ENCODE measurements around the gene ODF4. TPM values are rescaled to one million over a fixed set of nuclear protein-coding genes. Genes with fewer than 3 reads are reported as not detected.

Gene ODF4
- total and polyA plus RNA-seq, 2 of the 4 experiments (the other 2 are of a cell fraction), result not detected

DNA sequence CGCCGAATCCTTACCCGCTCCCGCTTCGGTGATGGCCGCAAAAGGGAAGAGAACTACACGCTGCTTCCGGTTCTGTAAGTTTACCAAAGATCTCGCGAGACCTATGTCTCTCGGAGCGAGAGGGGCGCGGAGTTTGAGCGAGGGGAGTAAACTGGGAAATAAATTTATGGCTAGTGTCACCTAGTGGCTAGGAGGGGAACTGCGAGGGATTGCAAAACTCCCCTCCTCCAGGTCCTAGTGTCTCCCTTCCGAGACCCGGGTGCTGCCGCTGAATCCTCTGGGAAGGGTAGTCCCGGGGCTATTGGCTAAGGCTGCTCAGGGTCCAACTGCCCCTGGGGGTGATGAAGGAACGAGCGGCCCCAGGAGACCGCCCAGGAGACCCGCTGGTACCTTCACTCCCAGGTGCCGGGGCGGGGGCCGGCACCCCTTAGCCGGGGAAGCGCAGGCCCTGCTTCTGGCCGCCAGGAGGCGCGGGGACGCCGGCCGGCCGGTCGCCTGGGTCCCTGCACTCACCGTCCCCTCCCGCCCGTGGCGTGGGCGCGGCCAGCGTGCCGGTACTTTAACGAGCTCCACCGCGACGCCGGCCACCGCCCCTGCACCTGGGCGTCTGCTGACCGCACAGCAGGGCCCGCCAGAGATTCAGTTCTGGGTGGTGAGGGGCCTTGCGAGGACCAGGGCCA is 43.6 kb downstream of the ODF4 start, which contains the start of gene RPL26 (continued):
- TF ChIP-seq CHD1 (IDR thresholded peaks at IDR 0.05; ENCODE audit: low read depth, low read length) (no peak), BHLHE40 (IDR thresholded peaks at IDR 0.05; ENCODE audit: low read depth, low read length) (no peak)

DNA sequence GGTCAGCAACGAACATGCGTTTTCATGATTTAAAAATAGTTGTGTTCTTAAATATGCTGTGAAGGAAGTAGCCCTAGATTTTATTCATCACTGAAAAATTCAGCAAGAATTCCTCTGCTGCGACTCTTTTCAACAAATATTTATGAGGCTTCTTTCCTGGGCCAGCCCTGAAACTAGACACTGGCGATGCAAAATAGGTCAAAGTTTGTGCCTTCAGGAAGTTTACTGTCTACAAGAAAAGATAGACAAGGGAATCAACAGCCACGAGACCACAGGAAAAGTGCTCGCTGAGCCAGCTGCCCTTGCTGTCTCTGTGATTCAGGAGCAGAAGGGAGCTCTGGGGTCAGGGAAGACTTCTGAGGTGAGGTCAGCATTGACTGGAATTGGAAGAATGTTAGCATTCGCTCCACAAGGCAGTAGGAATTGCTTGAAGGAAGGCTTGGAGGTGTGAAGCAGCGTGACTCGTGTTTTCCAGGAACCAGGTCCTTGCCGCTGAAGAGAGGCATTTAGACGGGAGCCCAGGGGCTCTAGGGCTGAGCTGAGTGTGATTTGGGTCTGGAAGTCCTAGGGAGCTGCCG is 45.2 kb downstream of the ODF4 start:
- H3K14ac ChIP-seq (replicated peaks; ENCODE audit: low read depth, low read length), result peak overlapping the region; percentile 95
- BruUV-seq (replicated peaks), result no TSS peak
- H3K4me2 ChIP-seq (ENCODE audit: low read depth, low read length), result peak overlapping the region; percentile 34
- H3K18ac ChIP-seq (ENCODE audit: low read depth, low read length), result peak overlapping the region; percentile 7
- peak overlapping the region; percentile 45 for H2AK9ac ChIP-seq (replicated peaks; ENCODE audit: low read depth, low read length, poor library complexity)
- WGBS, 2 experiments (ENCODE audit: extremely low coverage in 2 of 2, insufficient read length in 1 of 2), result no CpG with 5 or more reads among the region's 12 CpGs
- in situ Hi-C loops (cut with MboI; ENCODE audit: low sequenced_read_pairs) (no loop called here), intact Hi-C loops (cut with micrococcal nuclease) (loop anchor here (10.0 kb wide), 1 partner anchor 240 kb away; no protein-coding TSS in a partner anchor), dilution Hi-C loops (cut with HindIII; ENCODE audit: low sequenced_read_pairs, unreplicated experiment) (no loop called here)
- H3K23ac ChIP-seq (ENCODE audit: low read depth, low read length), result peak overlapping the region; percentile 97
- H2BK15ac ChIP-seq (ENCODE audit: low read depth, low read length), result peak overlapping the region; percentile 75; the same call in 2 of the 3 replicates
- peak overlapping the region; percentile 2; the same call in 1 of the 2 replicates for H4K5ac ChIP-seq (ENCODE audit: low read depth, low read length)
- DNase-seq (peak; percentile 93), ATAC-seq (ENCODE audit: low read depth) (peak; percentile 48)
- peak overlapping the region; percentile 98 for H2BK120ac ChIP-seq (ENCODE audit: low read depth, low read length)
- H3K27ac ChIP-seq (ENCODE audit: insufficient read depth, low read length), result peak overlapping the region; percentile 89
- H3K4me3 ChIP-seq (ENCODE audit: insufficient read depth, low read depth, low read length), result no peak overlapping the region
- peaks cover 4% of the 10 kb centered on the region for H3K9me1 ChIP-seq (ENCODE audit: insufficient read depth, low read length)
- H3K79me1 ChIP-seq (ENCODE audit: low read depth in 1 of 2, low read length in 2 of 2), result peaks cover 2 to 29% of the 10 kb centered on the region in 2 experiments; a peak in 3 of 4 replicates
- H3K9ac ChIP-seq (ENCODE audit: low read depth, low read length), result peak overlapping the region; percentile 13
- peak overlapping the region; percentile 38 to 86 for H4K8ac ChIP-seq (ENCODE audit: low read depth in 2 of 2, low read length in 2 of 2)
- peaks cover 14% of the 10 kb centered on the region for H3K4me1 ChIP-seq (ENCODE audit: control insufficient read depth, insufficient read depth, low read length)
- H2AFZ ChIP-seq (replicated peaks; ENCODE audit: low read length, poor library complexity), result peak overlapping the region; percentile 73
- no peaks in the 10 kb centered on the region for H3K9me3 ChIP-seq (ENCODE audit: control insufficient read depth, insufficient read depth, low read length)
- peaks cover 13% of the 10 kb centered on the region for H3K36me3 ChIP-seq (ENCODE audit: control insufficient read depth, insufficient read depth, low read length)
- H3K27me3 ChIP-seq (ENCODE audit: control insufficient read depth, insufficient read depth, low read length), result no peaks in the 10 kb centered on the region
- H4K91ac ChIP-seq (ENCODE audit: insufficient read depth, low read depth, low read length), result peak overlapping the region; percentile 97
- H2AK5ac ChIP-seq (ENCODE audit: low read depth, low read length), result peak overlapping the region; percentile 88
- H2BK5ac ChIP-seq (ENCODE audit: low read depth, low read length, poor library complexity, severe bottlenecking), result peak overlapping the region; percentile 90
- peaks cover 34% of the 10 kb centered on the region; the same call in 1 of the 2 replicates for H4K20me1 ChIP-seq (ENCODE audit: insufficient read depth, low read length)
- ChIA-PET POLR2A (ENCODE audit: unreplicated experiment) (no interaction called here), CTCF (interaction anchor here (0.7 kb wide), 1 partner anchor 69 kb away, joined by 3 read pairs; no protein-coding TSS in a partner anchor)
- H3K4ac ChIP-seq (ENCODE audit: low read depth, low read length), result peak overlapping the region; percentile 96
- H2BK20ac ChIP-seq (ENCODE audit: low read depth, low read length), result peak overlapping the region; percentile 86
- peak overlapping the region; percentile 88; the same call in 1 of the 2 replicates for H3K56ac ChIP-seq (ENCODE audit: extremely low read depth, insufficient read depth, low read length)
- peak; percentile 83 for TF ChIP-seq BHLHE40 (IDR thresholded peaks at IDR 0.05; ENCODE audit: low read depth, low read length)
- TF ChIP-seq, protein P1, sequence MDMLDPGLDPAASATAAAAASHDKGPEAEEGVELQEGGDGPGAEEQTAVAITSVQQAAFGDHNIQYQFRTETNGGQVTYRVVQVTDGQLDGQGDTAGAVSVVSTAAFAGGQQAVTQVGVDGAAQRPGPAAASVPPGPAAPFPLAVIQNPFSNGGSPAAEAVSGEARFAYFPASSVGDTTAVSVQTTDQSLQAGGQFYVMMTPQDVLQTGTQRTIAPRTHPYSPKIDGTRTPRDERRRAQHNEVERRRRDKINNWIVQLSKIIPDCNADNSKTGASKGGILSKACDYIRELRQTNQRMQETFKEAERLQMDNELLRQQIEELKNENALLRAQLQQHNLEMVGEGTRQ (IDR thresholded peaks at IDR 0.05; ENCODE audit: low read depth, low read length), result peak; percentile 9; the same call in 1 of the 2 replicates
- TF ChIP-seq MAZ (IDR thresholded peaks at IDR 0.05; ENCODE audit: borderline replicate concordance, low read depth, low read length), result no peak
- peak; percentile 12; the same call in 1 of the 2 replicates for TF ChIP-seq MAFK (IDR thresholded peaks at IDR 0.05; ENCODE audit: low read depth, low read length)
- no peak for TF ChIP-seq RAD21 (IDR thresholded peaks at IDR 0.05; ENCODE audit: low read length)
- no peak for TF ChIP-seq CEBPB (IDR thresholded peaks at IDR 0.05; ENCODE audit: low read depth, low read length)
- no peak for TF ChIP-seq SMC3 (IDR thresholded peaks at IDR 0.05; ENCODE audit: low read depth, low read length)
- TF ChIP-seq NFE2L2 (IDR thresholded peaks at IDR 0.05; ENCODE audit: low read depth, low read length), result 0 out of 2 replicates have a peak, but pooled peaks have one; percentile 6
- TF ChIP-seq, protein P2, sequence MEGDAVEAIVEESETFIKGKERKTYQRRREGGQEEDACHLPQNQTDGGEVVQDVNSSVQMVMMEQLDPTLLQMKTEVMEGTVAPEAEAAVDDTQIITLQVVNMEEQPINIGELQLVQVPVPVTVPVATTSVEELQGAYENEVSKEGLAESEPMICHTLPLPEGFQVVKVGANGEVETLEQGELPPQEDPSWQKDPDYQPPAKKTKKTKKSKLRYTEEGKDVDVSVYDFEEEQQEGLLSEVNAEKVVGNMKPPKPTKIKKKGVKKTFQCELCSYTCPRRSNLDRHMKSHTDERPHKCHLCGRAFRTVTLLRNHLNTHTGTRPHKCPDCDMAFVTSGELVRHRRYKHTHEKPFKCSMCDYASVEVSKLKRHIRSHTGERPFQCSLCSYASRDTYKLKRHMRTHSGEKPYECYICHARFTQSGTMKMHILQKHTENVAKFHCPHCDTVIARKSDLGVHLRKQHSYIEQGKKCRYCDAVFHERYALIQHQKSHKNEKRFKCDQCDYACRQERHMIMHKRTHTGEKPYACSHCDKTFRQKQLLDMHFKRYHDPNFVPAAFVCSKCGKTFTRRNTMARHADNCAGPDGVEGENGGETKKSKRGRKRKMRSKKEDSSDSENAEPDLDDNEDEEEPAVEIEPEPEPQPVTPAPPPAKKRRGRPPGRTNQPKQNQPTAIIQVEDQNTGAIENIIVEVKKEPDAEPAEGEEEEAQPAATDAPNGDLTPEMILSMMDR (conservative IDR thresholded peaks at IDR 0.05; ENCODE audit: low read depth, low read length), result no peak
- no peak for TF ChIP-seq FOS (IDR thresholded peaks at IDR 0.05; ENCODE audit: low read depth, low read length)
- no peak for TF ChIP-seq RFX5 (IDR thresholded peaks at IDR 0.05; ENCODE audit: low read depth, low read length)
- TF ChIP-seq RCOR1 (IDR thresholded peaks at IDR 0.05; ENCODE audit: insufficient replicate concordance, low read length), result peak; percentile 21
